GM18520 (cell line): ENCODE measurements around the gene ATP1A4.
"Not testable (repeated sequence)": the region's sequence is repeated elsewhere in the genome, so short reads cannot be mapped to it uniquely, and the experiment has no call there.

Experiments
- ATAC-seq: cut with Tn5 transposase; IDR thresholded peaks from one replicate; pipeline ENCODE4 v1.9.1; 2021; ENCODE audit not compliant: unreplicated experiment

ATP1A4 gene

DNA sequence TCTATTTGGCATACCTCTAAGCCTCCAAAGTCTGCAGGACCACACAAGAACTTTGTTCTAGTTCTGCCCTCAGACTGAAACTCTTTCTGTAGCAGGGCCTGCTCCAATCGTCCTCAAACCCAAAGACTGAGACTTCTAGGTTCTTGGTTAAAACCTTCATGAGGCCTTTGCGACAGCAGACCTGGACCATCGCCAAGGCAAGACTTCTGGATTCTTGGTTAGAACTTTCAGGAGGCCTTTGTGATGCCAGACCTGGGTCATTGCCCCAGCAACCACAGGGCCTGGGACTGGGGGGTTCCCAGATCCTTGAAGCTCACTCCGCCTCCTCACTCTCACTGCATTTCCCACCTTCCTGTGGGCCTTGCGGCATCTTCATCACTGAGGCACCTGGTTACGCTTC lies at the start of gene ATP1A4:
TSS of gene ATP1A4 (plus strand) at position 301 of the 400 bp plus-strand sequence. CDS start 438 bp downstream, outside the sequence.
- ATAC-seq = no peak

- no peak for ATAC-seq
Observed at GRCh38 chr1:160101717-160102522, 49.5 kb upstream of the ATP1A4 start.

- no peak for ATAC-seq
Observed at GRCh38 chr1:160103658-160104408, 47.6 kb upstream of the ATP1A4 start.

GRCh38 chr1:160104486-160104885 lies 46.9 kb upstream of the ATP1A4 start:
- ATAC-seq = no peak

- ATAC-seq = no peak
Observed at GRCh38 chr1:160105155-160105554, 46.2 kb upstream of the ATP1A4 start.

DNA sequence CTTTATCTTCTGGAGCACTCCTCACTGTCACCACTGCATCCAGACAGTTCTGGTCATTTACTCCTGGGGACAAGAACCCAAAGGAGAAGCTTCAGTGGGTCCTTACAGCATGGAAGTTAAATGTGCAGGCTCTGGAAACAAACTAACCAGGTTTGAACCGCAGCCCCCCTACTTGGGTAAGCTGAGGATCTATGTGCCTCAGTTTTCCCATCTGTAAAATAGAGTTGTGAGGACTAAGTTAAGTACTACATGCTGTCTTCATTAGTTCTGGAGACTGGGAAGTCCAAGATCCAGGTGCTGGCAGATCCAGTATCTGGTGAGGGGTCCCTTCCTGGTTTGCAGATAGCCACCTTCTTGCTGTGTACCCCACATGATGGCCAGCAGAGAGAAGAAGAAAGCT lies 43.9 kb upstream of the ATP1A4 start:
- ATAC-seq = no peak

GRCh38 chr1:160108888-160109662 lies 42.3 kb upstream of the ATP1A4 start:
- no peak for ATAC-seq

DNA sequence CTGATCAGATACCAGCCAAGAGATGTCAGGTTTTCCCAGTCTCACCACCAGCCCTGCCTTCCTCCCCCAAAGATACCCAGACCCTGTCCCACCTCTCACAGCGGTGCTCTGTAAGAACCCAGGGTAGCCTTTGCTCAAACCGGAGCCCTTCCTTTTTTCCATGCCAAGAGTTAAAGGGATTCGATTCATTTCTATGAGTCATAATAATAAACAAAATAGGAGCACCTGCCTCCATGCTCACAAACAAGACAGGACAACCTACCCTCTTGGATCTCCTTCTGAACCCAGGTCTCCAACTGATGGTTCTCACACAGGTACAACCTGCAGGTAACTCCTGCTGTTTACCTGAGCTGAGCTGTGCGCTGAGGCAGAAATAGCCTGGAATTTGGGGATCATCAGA lies 41.7 kb upstream of the ATP1A4 start:
- ATAC-seq = no peak

- ATAC-seq = not testable (repeated sequence)
Observed at GRCh38 chr1:160111462-160111861, 39.9 kb upstream of the ATP1A4 start.

GRCh38 chr1:160112357-160112756 lies 39.0 kb upstream of the ATP1A4 start:
- ATAC-seq = no peak

DNA sequence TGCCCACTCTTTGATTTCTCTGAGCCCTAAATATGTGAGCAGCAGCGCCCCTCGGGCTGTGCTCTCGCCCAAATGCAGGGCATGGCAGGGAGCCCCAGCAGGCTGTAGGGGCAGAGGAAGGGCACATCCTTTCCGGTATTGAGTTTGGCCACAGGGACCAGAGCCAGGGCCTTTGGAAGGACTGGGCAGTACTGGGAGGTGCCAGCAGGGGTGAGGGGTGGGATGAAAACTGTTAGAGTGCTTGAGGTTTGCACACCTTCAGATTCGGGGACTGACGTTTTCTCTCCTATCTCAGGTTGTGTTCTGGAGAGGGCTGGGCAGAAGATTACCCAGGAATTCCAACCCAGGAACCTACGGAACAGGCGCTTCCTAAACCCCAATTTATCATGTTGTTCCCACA lies 38.0 kb upstream of the ATP1A4 start:
- ATAC-seq = no peak

DNA sequence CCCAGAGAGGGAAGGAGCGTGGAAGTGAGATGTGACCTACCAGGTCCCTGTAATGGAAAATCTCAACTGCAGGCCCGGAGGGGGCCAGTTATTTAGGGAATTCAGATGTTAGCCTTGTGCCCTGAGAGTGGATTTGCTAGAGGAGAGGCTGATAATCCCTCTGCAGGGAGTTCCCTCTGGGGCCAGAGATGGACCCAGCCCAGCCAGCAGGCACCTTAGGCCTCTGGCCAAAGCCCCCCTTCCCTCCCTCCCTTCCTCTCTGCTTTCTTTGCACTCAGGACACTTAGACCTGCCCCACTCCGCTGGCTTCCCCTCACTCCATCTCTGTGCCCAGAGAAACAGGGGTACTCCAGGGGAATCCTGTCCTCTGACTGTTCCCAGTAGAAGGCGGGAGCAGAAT lies 37.3 kb upstream of the ATP1A4 start:
- ATAC-seq = no peak

DNA sequence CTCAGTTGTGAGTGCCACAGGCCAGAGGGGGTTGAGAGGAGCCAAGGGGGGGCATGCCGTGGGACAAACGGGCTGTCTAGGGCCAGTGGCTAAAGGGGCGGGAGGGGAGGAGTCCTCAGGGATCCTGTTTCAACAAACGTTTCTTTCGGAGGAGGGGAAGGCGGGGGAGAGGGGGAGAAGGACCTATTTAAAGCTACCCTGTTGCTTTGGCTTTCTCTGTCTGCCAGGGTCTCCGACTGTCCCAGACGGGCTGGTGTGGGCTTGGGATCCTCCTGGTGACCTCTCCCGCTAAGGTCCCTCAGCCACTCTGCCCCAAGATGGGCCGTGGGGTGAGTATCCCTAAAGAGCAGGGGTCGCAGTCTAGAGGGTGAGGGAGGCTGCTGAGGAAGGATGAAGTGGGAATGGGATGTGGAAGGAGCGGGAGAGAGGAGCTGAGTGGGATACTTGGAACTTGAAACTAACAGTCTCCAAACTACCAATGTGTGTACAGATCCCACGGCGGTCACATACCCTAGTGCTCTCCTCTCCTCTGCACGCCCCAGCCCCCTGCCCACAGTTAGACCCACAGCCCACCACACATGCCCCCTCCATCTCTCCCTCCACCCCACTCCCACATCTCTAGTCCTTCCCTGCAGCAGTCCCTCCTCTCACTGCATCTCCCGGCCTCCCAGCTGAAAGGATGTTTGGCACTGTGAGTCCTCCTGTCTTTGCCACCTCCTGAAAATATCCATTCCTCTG lies 35.7 kb upstream of the ATP1A4 start, which contains the start of gene ATP1A2:
TSS of gene ATP1A2 (plus strand) at position 215 of the 738 bp plus-strand sequence. CDS start at position 318, 103 bp downstream.
- no peak for ATAC-seq

DNA sequence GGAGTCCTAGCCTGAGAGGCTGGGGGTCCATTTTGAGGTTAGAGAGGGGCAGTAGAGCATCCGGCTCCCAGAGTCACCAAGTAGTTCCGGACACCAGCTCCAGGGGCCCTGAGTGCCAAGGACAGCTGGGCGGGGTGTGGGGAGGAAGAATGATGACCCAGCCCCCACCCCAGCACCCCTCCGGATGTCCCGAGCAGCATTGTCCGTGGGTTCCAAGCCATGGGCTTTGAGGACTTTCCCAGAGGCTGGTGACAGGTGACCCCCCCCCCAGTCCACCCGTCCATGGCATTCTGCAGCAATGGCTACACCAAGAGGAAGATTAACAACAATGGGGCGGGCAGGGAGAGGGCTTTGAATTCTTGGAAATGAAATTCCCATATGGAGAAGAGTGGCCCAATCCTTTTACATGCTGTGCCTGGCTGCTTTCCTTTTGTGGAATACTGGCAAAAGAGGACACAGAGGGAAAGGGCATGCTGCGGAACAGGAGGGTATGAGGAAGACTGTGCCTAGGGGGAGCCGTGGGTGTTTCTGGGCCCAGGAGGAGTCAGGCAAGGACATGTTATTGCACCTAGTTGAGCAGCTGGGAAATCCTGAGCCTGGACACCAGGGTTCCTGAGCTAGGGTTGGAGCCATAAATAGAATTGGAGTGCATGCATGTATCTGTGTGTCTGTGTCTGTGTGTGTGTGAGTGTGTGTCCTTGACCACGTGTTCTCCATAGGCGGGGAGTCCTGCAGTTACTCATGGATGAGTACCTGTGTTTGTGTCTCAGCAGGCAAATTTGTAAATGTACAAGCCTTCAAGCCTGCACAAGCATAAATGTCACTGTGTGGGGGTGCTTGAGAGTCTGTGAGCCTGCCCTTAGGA lies 34.9 kb upstream of the ATP1A4 start:
- ATAC-seq = no peak

DNA sequence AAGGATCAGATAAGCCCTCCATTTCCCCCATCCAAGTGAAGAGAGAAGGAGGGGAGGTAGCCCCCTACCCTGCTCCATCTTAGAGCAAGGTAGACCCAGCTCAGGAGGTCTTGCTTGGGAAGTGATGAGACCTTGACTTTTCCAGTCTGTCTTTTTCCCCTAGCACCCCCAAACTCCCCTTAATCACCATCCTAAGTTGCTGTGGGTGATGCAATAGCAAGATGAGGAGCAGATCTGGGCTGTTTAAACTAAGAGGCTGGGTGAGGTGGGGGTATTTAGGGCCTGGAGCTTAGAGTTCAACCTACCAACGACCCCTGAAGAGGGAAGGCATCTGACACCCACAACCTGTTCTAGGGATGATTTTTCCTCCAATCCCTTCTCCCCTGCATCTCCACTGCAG lies 34.1 kb upstream of the ATP1A4 start:
- ATAC-seq = no peak

DNA sequence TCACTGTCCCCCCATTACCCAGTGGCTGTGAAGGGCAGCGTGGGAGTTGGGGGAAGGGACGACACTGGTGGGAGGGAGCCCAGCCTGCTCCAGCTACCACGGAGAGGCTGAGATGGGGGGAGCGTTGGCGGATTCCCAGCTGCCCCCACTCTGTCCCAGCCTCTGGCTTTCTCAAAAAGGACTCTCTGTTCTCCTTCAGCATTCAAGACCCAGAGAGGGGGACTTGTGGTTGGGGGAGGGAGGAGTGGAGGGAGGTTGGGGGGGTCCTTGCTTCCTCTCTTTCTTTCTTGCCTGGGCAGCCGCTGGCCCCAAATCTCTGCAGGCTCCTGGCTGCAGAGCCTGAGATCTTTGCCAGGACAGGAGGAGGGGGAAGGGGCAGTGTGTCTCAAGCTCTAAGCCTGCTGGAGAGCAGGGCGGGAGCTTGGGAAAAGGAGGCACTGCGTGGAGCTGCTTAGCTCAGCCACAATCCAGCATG lies 33.7 kb upstream of the ATP1A4 start:
- no peak for ATAC-seq

DNA sequence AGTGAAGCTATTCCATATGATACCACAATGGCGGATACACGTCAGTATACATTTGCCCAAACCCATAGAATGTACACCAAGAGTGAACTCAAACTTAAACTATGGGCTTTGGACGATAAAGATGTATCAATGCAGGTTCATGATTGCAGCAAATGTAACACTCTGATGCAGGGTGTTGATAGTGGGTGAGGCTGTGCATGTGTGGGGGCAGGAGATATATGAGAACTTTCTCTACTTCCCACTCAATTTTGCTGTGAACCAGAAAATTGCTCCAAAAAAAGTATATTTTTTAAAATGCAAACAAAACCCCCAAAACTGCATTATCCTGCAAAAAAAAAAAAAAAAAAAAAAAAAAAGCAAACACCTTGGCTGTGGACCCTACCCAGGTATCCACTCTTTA lies 32.5 kb upstream of the ATP1A4 start:
- no peak for ATAC-seq

GRCh38 chr1:160120797-160121196 lies 30.6 kb upstream of the ATP1A4 start:
- ATAC-seq = no peak

DNA sequence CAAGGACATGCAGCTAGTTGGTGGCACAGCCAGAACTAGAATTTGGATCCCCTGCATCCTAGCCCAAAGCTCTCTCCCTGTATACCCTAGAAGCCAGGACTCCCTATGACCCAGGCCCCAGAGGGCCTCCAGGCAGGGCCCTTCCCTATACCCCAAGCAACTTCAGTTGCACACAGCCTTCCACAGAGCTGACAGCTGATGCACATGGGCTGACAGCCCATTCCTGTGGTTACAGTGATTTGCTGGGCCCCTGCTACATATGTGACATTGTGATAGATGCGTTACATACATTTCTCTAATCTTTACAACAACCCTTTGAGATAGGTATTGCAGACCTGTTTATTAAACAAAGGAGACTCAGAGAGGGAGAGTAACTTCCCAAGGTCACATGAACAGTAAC lies 30.0 kb upstream of the ATP1A4 start:
- no peak for ATAC-seq
